GM10266 (cell line): ENCODE results near the gene METTL9.

Experiments
- DNase-seq: peaks from one replicate; pipeline ENCODE4 v3.0.0; 2012; ENCODE audit errors: extremely low spot score
- CTCF ChIP-seq: IDR thresholded peaks from 2 replicates; pipeline ENCODE4 v1.5.1; 2012; ENCODE audit warnings: mild to moderate bottlenecking, low read depth; ENCODE audit not compliant: control insufficient read depth, insufficient read depth; ENCODE audit errors: missing control alignments

The METTL9 gene

GRCh38 chr16:21611198-21611555, 11.8 kb downstream of the METTL9 start:
- DNase-seq, result no peak

GRCh38 chr16:21611556-21612384, 12.4 kb downstream of the METTL9 start:
- DNase-seq, result no peak
- TF ChIP-seq CTCF, result no peak

More at GRCh38 chr16:21611198-21611555, 11.8 kb downstream of the METTL9 start:
- no peak for TF ChIP-seq CTCF

GRCh38 chr16:21613361-21613760, 14.0 kb downstream of the METTL9 start:
- TF ChIP-seq CTCF, result no peak
- no peak for DNase-seq

- no peak for DNase-seq
Observed at GRCh38 chr16:21613781-21614180, 14.4 kb downstream of the METTL9 start.

GRCh38 chr16:21614896-21615295, 15.5 kb downstream of the METTL9 start:
- no peak for DNase-seq

More at GRCh38 chr16:21613781-21614180, 14.4 kb downstream of the METTL9 start:
- TF ChIP-seq CTCF, result no peak

GRCh38 chr16:21617607-21618006, 18.2 kb downstream of the METTL9 start:
- no peak for DNase-seq
- TF ChIP-seq CTCF, result no peak

More at GRCh38 chr16:21614896-21615295, 15.5 kb downstream of the METTL9 start:
- no peak for TF ChIP-seq CTCF

GRCh38 chr16:21618281-21618680, 18.9 kb downstream of the METTL9 start:
- no peak for TF ChIP-seq CTCF
- DNase-seq, result no peak
